GM18520 (cell line): ENCODE results near the gene MSMB.
"Not testable (repeated sequence)": the region's sequence is repeated elsewhere in the genome, so short reads cannot be mapped to it uniquely, and the experiment has no call there.

ENCODE experiments used
- ATAC-seq: cut with Tn5 transposase; IDR thresholded peaks from one replicate; pipeline ENCODE4 v1.9.1; 2021; ENCODE audit not compliant: unreplicated experiment

Gene MSMB, protein sequence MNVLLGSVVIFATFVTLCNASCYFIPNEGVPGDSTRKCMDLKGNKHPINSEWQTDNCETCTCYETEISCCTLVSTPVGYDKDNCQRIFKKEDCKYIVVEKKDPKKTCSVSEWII

DNA sequence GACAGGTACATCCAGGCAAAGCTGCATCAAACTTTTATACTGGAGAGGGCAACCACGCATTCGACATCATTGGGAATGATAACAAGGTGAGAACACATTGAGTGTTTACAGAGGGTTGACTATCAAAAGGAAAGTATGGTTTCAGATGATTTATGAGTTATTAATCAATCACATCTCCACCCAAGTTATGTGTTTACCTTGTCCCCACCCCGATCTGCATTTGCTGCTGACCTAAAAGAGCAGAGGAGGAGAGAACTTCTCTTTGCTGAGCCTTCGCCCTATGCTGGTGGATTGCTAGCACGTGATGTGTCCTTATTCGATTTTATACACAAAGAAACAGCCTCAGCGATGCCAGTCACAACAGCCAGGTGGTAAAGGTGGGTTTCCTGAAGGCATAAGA is at the start of gene MSMB:
MSMB (minus strand) TSS at position 9 of the 400 bp plus-strand sequence. CDS start 32 bp downstream, outside the sequence.
- no peak for ATAC-seq

DNA sequence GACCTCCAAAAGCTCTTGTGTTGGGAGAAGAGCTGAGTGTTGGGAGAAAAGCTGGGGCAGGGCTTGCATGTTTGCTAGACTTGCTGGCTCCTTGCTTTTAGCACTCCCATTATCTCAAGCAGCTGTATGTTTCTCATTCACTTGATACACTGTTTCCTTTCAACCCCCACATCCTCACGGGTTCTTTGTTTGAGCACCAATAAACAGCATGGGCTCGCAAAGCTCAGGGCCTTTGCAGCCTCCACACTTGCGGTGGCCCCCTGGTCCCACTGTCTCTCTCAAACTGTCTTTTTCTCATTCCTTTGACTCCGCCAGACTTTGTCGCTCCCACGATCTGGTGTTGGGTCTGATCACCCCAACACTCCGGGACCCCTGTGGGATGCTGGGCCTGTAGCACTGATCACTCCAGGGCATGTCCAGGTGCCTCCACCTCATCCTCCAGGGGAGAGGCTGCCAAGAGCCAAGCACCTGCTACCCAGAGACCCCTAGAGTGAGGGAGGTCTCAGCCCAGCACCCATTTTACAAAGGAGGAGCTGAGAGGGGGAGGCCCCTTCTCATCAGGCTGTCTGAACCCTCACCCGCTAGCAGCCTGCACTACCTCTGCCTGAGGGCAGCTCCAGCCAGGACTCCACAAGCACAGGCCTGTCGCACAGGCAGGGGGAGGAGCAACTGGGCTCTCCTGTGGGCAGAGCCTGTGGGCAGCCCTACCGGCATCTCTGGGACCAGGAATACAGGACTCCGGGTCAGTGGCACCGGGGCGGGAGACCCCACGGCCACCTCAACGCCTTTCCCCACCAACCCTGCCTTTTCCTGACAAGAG is 49.1 kb upstream of the MSMB start:
- ATAC-seq: no peak

DNA sequence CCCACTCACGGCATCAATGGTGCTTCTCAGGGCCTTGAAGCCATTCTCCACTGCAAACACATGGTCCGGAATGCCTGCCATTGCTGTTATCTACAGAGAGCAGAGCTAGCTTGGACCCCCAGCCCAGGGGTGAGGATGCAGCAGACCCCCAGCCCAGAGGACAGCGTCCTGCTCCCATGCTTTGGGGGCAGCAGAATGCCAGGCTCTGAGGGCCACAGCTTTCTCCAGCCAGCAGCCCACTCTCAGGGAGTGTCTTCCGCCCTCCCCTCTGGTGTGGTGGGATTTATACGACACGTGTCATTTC is 48.1 kb upstream of the MSMB start:
- no peak for ATAC-seq

DNA sequence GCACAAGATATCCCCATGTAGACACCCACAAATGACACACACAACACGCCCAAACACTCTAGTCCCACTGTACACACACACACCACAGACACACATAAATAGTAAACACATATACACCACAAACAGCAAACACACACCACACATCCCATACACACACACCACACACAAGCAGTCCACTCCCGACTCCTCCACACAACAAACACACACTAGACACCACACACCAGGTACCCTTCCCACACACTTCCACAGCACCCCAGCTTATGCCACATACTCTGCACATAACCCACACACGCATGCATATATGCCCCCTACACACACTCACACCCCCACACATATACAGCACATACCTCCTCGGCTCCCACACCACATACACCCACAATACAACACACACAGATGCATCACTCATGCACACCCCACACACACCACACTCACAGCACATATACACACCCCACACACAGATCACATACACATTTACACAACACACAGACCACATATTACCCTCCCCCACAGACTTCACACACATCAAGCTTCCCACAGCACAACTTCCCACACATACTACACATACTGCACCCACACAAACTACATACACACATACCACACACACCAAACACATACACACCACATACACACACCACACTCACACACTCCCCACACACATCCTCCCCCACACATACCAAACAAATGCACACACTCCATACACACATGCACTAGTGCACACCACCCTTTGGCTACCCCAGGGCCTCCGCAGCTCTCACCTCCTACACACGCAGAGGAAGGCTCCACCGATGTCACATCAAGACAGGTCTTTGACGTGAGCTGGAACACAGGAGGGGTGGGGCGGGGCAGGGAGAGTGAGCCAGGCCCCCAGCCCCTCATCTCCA is 47.5 kb upstream of the MSMB start:
- not testable (repeated sequence) for ATAC-seq

DNA sequence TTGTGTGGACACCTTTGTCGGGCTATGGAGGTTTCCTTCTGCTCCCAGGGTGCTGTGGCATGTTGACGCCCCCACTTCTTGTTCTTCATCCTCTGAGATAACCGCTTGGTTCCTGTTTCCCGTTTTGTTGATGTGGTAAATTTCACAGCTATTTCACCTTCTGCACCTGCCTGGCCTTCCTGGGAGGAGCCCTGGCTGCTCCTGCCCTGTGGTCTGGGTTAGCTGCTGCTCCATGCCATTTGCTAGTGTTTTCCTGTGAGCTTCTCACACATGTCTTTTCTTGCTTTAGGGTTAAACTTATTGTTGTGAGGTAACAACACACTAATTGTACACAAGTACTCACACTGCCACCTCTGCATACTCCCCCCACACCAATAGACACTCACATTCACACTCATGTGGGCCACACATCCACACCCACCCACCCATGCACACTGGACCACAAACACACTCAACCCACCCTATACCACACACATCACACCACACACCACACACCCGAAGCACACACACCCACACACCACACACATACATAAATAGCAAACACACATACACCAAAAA is 46.5 kb upstream of the MSMB start:
- ATAC-seq: no peak

DNA sequence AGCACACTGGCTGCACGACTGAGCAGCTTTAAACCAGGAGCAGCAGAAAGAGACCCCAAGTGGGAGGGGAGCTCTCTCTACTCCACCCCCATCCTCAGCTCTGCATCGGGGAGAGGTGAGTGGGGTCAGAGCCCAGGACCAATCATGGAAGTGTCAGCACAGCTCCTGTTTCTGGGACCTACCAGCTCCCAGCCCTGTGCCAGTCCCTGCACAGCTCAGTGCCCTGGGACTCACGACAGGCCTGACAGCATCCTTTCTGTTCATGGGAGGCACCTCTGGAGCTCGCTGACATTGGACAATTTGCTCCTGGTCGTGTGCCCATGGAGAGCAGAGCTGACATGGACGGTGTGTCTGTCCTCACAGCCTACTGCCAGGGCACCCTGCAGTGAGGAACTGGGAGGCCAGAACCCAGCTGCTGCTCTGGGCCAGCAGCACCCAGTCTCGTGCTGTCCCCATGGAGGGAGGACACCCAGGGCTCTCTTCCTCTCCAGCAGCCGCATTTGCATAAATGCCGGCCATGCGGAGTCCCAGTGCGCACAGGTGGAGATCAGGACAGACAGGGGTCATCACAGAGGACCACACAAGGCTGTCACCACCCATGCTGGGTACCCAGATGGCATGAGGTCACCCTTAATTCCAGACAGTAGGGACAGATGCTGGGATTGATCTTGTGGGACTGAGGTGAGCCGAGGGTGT is 45.9 kb upstream of the MSMB start:
- ATAC-seq: no peak

DNA sequence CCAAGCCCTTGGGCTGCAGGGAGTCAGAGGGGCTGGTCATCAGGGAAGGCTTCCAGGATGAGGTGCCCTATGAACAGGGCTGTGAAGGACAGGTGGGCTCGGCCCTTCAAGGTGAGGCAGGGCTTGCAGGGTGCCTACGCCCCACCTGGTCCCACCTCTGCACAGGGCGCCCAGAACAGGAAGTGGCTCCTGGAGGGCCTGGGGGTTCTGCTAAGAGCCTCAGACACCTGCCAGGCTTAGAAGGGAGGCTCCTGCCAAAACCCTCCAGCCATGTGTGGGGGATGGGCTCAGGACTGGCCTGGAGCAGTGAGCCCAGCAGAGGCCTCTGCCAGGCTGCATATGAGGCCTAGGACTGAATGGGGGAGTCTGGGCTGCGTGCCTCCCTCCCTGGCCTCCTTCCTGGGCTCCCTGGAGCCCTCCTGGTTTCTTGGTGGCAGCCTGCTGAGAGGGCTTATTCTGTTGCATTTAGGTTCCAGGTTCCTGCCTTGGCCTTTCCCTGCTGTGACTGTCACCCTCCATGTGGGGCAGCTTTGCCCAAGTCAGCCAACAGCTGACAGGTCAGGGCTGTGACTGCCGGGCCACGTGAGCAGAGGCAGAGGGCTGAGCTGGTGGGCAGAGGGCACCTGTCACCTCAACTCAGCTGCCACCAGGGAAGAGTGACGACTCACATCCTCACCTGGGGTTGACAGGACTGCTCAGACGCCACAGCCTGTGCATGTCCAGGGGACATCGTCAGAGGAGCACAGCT is 45.2 kb upstream of the MSMB start:
- ATAC-seq: no peak

DNA sequence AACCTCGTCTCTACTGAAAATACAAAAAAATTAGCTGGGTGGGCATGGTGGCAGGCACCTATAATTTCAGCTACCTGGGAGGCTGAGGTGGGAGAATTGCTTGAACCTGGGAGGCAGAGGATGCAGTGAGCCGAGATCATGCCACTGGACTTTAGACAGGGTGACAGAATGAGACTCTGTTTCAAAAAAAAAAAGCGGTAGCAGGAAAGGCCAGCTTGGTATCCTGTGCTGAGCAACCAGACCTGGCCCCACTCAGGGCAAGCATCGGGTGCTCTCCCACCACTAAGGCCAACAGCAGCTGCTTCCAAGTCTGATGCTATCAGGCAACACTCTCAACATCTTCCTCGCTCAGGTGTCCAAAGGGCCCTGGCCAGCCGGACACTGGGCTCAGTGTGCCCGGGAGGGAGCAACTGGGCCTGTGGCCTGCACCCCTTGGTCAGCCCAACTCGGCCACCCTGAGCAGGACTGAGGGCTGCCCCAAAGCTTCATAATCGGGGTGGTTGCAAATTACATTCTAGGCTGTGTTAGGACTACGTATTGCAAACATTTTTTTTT is 44.3 kb upstream of the MSMB start:
- ATAC-seq: no peak

DNA sequence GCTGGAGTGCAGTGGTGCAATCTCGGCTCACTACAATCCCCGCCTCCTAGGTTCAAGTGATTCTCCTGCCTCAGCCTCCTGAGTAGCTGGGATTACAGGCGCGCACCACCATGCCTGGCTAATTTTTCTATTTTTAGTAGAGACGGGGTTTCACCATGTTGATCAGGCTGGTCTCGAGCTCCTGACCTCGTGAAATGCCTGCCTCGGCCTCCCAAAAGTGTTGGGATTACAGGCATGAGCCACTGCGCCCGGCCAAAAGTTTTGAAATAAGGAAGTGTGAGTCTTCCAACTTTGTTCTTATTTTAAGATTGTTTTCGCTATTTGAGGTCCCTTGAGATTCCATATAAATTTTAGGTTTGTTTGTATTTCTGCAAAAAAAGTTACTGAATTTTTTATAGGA is 41.3 kb upstream of the MSMB start:
- not testable (repeated sequence) for ATAC-seq

DNA sequence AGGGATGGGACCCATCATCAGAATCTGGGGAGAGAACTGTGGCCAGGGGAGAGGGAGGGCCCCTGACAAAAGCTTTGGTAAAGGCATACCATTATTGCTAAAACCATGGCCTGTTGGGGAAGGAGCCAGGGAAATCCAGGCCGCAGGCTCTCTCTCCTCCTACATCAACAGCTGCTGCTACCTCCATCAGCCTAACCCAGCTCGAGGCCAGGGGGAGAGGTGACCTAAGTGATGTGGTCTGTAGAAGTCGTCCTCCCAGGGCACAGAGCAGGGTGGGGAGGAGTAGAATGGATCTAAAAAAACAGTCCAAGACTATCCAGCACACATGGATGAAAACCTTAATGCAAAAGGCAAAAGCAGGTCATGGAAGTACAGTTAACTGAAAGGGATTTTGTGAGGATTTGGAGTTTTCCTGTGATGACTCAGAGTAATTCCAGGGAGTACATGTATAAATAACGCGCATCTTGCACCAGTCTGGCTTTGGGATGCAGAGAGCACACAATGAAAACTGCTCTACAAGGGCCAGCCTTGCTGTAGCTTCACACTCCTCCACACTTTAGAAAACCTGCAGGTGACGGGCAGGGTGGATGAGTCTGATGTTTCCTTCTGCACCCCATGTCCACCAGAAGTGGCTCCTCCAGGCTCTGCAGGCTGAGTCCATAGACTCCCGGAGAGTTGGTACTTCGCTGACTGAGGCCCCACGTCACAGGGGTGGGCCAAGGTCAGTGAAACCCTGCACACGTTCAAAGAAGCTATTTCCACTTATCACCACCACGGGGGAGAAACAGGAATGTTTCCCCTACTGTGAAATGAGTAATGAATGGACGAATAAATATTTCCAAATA is 38.5 kb upstream of the MSMB start:
- ATAC-seq: no peak

DNA sequence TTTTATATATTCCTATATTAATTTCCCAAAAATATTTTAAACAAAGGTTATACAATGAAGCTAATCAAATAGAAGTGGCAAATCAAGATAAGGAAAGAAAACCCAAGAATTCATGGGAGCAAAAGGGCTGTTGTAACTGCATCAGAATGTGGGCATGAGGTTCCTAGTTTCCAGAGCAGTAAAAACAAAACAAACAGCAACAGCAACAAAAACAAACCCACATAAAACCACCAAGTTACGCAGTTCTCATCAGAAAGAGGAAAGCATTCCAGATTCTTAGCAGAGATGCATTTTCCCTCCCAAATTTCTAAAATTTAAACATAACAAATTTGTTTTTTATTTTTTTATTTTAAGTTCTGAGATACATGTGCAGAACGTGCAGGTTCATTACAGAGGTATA is 34.8 kb upstream of the MSMB start:
- ATAC-seq: no peak

DNA sequence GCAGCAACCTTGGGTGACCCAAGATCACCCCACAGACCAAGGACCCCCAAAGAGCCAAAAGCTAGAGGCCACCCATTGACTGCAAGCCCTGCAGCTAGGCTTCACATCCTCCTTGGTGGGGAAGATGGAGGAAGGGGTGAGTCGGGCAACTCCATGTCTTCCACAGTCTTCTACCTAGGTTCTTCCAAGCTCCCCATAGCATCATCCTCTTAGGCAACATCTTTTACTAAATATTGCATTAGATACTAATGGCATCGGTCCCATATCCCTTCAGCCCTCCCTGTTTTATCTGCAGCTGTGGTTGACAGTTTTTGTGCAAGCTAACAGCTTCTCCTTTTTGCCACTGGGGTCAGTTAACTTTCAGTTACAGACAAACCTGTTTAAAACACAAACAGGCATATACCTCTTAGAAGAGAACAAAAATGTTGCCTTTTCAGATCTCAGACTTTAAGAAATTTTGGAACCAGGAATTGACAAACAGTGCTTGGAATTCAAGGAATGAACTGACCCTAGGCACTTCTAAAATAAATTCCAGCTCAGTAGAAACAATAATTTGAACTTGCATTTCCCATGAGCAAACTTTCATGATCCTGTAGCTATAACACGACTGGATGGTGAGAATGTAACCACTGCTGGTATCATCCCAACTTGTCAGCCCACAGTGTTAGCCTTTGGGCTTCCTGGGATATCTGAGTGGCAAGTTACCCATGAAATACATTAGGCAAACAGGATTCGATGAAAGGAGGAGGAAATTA is 33.9 kb upstream of the MSMB start:
- ATAC-seq: no peak

DNA sequence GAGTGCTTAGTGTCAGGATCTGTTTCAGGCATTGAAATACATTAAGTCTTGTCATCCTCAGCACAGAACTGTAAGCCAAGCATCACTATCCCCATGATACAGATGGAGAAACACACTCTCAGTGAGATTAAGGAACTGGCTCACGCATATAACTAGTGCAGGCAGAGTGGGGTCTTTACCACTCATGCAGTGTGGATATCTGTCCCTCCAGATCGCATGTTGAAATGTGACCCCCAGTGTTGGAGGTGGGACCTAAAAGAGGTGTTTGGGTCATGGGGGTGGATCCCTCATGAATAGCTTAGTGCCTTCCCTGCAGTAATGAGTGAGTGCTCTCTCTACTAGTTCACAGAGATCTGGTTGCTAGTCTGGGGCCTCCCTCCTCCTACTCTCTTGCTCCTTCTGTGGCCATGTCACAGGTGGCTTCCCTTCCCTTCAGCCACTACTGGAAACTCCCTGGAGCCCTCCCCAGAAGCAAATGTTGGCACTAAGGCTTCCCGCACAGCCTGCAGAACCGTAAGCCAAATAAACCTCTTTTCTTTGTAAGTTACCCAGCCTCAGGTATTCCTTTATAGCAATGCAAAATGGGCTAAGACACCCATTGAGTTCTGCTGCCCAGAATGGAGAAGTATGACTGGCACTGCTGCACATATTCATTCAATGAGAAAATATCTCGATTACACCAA is 31.8 kb upstream of the MSMB start:
- ATAC-seq: no peak

DNA sequence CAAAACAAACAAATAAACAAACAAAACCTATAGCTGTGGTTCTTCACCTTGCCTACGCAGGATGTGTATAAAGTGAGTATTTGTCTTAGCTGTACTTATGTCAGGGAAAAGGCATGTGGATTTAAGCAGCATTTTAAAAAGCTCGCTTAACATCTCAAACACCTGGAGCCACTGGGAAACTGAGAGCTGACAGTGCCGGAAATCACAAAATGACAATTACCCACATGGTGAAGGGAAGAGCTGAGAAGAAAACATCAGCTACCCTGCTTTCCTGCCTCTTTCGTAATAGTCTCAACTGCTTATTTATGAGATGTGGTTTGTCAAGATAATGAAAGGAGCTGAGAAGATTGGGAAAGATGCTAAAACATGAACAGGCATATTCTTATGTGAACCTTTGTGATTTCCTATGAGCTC is 31.1 kb upstream of the MSMB start:
- no peak for ATAC-seq

DNA sequence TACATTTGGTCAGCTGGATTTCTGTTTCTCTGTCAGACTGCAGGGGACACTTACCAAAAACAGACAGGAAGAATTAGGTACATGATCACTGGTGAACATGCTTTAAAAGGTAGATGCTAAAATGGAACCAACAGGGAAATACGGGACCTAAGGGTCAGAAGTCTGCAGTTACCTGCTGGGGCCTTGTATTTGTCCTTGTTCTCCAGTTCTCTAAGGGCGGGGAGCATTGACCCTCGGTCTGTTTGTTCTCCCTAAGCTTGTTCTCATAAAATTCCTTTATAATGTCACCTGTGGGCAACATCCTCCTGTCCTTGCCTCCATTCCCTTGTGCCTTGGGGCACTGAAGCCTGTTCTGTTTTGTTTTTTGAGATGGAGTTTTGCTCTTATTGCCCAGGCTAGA is 29.8 kb upstream of the MSMB start:
- no peak for ATAC-seq

DNA sequence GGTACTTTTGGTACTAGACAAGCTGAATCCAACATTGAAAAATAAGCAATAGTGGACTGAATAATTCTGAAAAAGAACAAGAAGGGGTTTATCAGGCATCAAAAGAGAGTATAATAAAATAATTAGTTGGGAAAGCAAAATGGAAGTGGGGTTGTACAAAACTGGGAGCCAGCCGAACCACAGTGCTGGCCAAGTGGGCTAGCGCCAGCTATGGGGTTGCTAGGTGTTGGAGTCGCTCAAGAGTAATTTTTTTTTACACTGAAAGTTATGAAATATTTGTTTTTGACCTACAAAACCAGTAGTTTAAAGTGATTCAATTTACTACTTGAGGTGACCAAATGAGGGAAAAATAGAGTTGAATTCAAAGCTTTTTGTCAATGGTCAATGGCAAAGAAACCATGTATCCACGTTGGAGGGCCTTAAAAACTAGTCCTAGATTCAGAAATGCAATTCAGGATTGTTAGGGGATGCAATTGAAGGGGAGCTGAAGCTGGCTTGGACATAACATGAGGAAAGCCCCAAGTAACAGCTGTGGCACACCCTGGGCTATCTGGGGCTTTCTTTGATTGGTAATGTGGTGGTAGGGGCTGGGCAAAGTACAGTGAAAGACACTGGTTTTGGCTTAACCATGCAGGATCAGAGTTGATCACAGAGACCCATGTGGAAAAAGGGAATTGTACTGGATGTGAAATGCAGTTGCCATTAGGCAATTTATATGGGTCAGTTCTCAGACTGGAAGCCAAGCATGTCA is 28.3 kb upstream of the MSMB start:
- no peak for ATAC-seq

DNA sequence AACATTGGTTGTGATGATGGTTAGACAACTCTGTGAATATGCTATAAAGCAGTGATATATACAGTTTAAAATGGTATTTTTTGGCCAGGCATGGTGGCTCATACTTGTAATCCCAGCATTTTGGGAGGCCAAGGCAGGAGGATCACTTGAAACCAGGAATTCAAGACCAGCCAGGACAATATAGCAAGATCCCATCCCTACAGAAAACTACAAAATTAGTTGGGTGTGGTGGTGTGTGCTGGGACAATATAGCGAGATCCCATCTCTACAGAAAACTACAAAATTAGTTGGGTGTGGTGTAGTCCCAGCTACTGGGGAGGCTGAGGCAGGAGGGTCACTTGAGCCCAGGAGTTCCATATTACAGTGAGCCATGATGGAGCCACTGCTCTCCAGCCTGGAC is 27.5 kb upstream of the MSMB start:
- no peak for ATAC-seq
